HG03342 (cell line): ENCODE measurements around the gene DNM2.
"Not testable (repeated sequence)": the region's sequence is repeated elsewhere in the genome, so short reads cannot be mapped to it uniquely, and the experiment has no call there.

Source experiments
- ATAC-seq: cut with Tn5 transposase; IDR thresholded peaks from one replicate; pipeline ENCODE4 v1.9.1; 2021; ENCODE audit warnings: mild to moderate bottlenecking, moderate library complexity; ENCODE audit not compliant: unreplicated experiment

The DNM2 gene

GRCh38 chr19:10831987-10832938 lies 114.4 kb downstream of the DNM2 start:
- no peak for ATAC-seq

GRCh38 chr19:10832939-10833296 lies 115.0 kb downstream of the DNM2 start:
- no peak for ATAC-seq

- no peak for ATAC-seq
Observed at GRCh38 chr19:10835089-10835753, 117.3 kb downstream of the DNM2 start.

- peak; percentile 74 for ATAC-seq
Observed at GRCh38 chr19:10835754-10836478, 118.0 kb downstream of the DNM2 start, which contains the start of gene TMED1. TMED1 (minus strand) TSS chr19:10836212; CDS start chr19:10836191, 21 bp downstream.

DNA sequence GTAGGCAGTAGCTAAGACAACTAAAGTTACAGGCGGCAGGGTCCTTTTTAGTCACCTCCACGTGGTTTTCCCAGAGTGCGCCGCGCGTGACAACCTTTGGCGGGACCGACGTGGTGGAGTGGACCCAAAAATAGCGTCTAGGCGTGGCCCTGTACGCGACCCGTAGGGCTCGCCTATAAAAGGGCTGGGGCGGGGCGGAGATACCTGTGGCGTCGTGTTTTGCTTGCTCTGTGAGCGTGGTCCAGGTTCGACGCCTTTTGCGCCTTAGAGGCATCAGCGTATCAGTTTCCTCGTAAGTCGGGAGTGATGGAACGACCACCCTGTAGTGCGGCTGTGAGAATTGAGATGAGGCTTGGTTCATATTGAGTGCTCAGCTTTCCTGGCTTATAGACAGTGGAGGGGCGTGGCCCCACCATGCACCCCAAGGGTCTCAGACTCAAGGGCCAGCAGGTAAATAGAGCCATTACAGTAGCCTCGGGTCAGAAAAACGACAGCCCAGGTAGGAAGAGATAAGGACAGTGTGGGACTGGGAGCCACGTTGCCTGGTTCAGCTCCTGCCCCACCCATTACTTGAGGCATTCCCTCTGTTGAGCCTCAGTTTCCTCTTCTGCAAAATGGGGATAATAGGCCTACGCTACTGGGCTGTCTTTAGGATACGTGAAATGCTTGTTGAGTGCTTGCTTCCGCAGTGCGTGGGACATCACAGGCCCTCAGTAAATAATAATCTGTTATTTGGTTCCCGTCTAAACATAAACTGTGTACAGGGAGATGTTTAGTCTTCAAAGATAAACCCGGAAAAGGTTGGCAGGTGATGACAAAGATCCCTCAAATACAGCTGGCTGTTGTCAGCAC lies 118.8 kb downstream of the DNM2 start:
- ATAC-seq, result no peak

GRCh38 chr19:10837649-10838048 lies 119.8 kb downstream of the DNM2 start:
- ATAC-seq, result not testable (repeated sequence)

DNA sequence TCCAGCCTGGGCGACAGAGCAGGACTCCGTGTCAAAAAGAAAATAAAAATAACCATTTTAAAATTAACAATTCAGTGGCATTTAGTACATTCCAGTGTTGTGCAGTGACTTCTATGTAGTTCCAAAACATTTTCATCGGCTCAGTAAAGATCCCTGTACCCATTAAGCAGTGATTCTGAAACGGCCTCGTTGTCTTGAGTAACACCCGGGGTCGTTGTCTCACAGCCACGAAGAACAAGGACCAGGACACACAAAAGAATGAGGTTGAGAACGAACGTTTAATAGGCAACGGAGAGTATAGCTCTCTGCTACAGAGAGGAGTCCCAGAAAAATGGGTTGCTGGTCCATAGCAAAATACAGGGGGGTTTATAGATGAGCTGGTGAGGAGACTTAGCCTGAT lies 120.5 kb downstream of the DNM2 start:
- no peak for ATAC-seq

GRCh38 chr19:10839114-10840050 lies 121.5 kb downstream of the DNM2 start:
- no peak for ATAC-seq

GRCh38 chr19:10842788-10843187 lies 124.9 kb downstream of the DNM2 start:
- ATAC-seq, result no peak

DNA sequence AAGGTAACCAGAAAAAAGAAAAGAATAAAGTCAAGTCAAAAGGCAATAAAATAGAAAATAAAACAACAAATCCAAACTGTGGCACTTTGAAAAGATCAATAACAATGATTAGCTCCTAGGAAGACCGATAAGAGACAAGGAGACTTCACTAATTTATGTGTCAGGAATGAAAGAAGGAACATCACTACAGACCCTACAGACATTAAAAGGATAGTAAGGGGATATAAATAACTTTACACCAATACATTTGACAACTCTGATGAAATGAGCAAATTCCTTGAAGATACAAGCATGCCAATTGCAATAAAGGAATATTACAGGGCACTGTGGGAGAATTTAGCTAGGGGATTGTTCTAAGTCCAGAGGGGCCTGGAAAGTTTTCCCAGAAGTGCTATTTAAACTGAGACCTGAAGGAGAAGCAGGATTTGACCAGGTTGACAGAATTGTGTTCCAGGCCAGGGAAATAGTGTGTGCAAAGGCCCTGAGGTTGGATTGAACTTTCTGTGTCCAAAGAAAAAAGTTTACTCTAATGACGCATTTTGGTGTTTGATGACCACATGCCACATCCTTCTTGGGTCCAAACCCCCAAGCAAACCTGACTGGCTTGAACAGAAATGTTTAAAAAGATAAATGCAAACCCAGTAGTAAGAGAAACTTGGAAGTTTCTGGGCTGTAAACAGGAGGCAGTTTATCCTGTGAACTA lies 128.8 kb downstream of the DNM2 start:
- no peak for ATAC-seq

DNA sequence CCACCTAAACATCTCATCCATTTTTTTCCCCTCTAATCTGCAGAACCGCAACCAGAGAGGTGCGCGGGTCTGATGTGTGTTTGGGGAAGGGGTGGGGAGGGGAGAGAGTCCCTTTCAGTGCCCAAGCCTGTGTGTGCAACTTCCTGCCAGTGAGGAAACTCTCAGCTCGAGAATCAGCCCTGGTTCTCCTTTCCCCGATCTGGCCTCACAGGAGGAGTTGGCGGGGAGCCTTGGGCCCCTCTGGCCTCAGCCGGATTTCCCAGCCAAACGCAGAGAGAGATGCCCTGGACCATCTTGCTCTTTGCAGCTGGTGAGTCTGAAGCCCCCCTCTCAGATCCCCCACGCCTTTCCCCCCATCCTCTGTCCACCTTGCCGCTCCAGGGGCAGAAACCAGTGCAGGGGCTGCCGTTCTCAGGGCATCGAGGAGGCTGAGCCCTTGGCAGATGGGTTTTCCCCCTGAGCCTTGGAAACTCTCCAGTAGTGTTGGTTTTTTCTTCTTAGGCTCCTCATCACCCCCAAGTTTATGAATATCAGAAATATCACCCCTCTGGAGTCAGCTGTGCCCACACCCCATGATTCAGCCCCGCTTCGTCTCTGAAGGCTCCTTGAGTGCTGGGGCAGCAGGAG lies 130.5 kb downstream of the DNM2 start, which contains the start of gene C19orf38:
Gene C19orf38 (plus strand): TSS at position 186 of the 627 bp plus-strand sequence. CDS start 94 bp downstream, at position 280.
- no peak for ATAC-seq

- ATAC-seq, result no peak
Observed at GRCh38 chr19:10850631-10851030, 132.8 kb downstream of the DNM2 start.

DNA sequence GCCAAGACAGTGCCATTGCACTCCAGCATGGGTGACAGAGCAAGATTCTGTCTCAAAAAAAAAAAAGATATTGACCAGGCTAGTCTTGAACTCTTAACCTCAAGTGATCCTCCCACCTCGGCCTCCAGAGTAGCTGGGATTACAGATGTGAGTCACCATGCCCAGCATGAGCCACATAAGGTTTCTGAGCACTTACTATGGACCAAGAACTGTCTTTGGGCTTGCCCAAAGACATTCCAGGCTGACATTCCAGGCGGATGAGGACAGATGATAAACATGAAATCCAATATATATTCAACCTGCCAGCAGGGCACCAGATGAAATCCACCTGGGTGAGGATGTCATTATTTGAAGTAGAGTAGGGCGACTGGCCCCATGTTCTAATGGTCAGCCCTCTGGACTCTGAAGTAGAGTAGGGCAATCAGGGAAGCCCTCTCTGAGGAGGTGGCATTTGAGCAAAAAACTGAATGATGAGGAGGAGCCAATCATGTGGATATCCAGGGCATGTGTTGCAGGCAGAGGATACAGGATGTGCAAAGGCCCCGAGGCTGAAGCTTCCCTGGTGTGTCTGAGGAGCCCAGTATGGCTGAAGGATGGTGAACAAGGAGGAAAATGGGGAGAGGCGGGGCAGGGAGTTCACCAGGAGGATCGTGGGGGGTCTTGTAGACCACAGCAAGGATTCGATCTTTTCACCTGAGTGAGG lies 134.4 kb downstream of the DNM2 start:
- ATAC-seq, result no peak

GRCh38 chr19:10852941-10853340 lies 135.1 kb downstream of the DNM2 start:
- ATAC-seq, result no peak

DNA sequence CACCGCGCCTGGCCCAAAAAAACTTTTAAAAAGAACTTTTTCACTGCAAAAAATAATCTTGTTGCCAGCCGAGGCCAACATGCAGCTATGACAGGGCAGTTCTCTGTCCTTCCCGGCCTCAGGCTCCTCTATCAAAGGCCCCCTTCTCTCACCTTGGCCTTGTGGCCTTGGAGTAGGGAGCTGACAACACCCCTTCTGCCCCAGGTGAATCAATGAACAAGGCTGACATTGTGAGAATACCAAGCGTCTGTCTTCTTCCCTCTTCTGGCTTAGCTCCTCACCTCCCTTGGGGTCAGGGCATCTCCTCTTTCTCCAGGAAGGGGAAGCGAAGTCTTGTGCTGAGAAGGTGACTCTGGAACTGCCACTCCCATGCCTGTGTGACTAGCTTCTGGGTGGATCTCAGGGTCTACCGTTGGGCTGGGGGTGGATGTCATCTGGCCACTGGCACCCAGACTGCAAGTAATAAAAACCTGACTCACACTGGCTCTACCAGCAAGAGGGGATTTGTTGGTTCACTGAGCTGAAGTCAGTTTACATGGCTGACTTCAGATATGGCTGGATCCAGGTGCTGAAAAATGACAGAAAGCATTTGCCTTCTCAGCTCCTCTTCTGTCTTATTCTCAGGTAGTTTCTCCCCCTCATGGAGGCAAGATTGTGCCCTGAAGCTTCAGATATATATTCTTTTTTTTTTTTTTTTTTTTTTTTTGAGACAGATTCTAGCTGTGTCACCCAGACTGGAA lies 136.6 kb downstream of the DNM2 start:
- ATAC-seq, result no peak

- ATAC-seq, result no peak
Observed at GRCh38 chr19:10855879-10856522, 138.1 kb downstream of the DNM2 start.
